Measurements from ENCODE around the gene RORC. TPM values are rescaled to one million over a fixed set of nuclear protein-coding genes. Genes with fewer than 3 reads are reported as not detected.

Gene RORC
- total and polyA plus RNA-seq, 2 donors (not counting 1 experiment from before 2014, with no cell fraction given) = 0.17 TPM; not detected in 1

- Histone ChIP-seq H3K27ac (ENCODE audit: insufficient read depth, low read length) (no peak overlapping the region), H3K4me2 (ENCODE audit: extremely low read depth, insufficient read depth, low read length) (no peak overlapping the region), H4K20me1 (ENCODE audit: control insufficient read depth, extremely low read depth, insufficient read depth, low read length) (no peaks in the 10 kb centered on the region), H3K79me2 (ENCODE audit: control insufficient read depth, insufficient read depth, low read length) (no peaks in the 10 kb centered on the region), H3K36me3 (ENCODE audit: control insufficient read depth, insufficient read depth, low read length) (no peaks in the 10 kb centered on the region), H2AFZ (ENCODE audit: low read length) (no peak overlapping the region), H3K9me3 (ENCODE audit: control insufficient read depth, insufficient read depth, low read depth, low read length) (no peaks in the 10 kb centered on the region), H3K4me3 (replicated peaks in 1 of 4; ENCODE audit: control extremely low read depth in 1 of 4, insufficient read depth in 1 of 4, low read depth in 3 of 4, low read length in 4 of 4) (no peak overlapping the region), H3K4me1 (ENCODE audit: control insufficient read depth, extremely low read depth, insufficient read depth, low read length) (no peaks in the 10 kb centered on the region), H3K9ac (ENCODE audit: insufficient read depth, low read length) (no peak overlapping the region), H3K27me3 (ENCODE audit: control insufficient read depth, insufficient read depth, low read length) (peaks cover 35% of the 10 kb centered on the region)
- peak; percentile 29 for TF ChIP-seq EZH2 (IDR thresholded peaks at IDR 0.05; ENCODE audit: low read length, missing control alignments)
- no peak for TF ChIP-seq CTCF (conservative IDR thresholded peaks at IDR 0.05 in 1 of 2, IDR thresholded peaks at IDR 0.05 in 1 of 2; ENCODE audit: low read depth in 1 of 2, low read length in 2 of 2)
- no peak for DNase-seq (ENCODE audit: low read depth in 2 of 2)
Observed at GRCh38 chr1:151851886-151852285, 20.3 kb upstream of the RORC start.

- no peak overlapping the region for H3K27ac ChIP-seq (ENCODE audit: insufficient read depth, low read length)
- TF ChIP-seq CTCF (conservative IDR thresholded peaks at IDR 0.05 in 1 of 2, IDR thresholded peaks at IDR 0.05 in 1 of 2; ENCODE audit: low read depth in 1 of 2, low read length in 2 of 2) (no peak), EZH2 (IDR thresholded peaks at IDR 0.05; ENCODE audit: low read length, missing control alignments) (no peak)
- no peaks in the 10 kb centered on the region for H4K20me1 ChIP-seq (ENCODE audit: control insufficient read depth, extremely low read depth, insufficient read depth, low read length)
- no peak overlapping the region for H3K9ac ChIP-seq (ENCODE audit: insufficient read depth, low read length)
- H2AFZ ChIP-seq (ENCODE audit: low read length) = no peak overlapping the region
- no peak for DNase-seq (ENCODE audit: low read depth in 2 of 2)
- H3K9me3 ChIP-seq (ENCODE audit: control insufficient read depth, insufficient read depth, low read depth, low read length) = no peaks in the 10 kb centered on the region
- H3K79me2 ChIP-seq (ENCODE audit: control insufficient read depth, insufficient read depth, low read length) = no peaks in the 10 kb centered on the region
- no peaks in the 10 kb centered on the region for H3K4me1 ChIP-seq (ENCODE audit: control insufficient read depth, extremely low read depth, insufficient read depth, low read length)
- H3K4me2 ChIP-seq (ENCODE audit: extremely low read depth, insufficient read depth, low read length) = no peak overlapping the region
- H3K27me3 ChIP-seq (ENCODE audit: control insufficient read depth, insufficient read depth, low read length) = peaks cover 35% of the 10 kb centered on the region
- H3K4me3 ChIP-seq (replicated peaks in 1 of 4; ENCODE audit: control extremely low read depth in 1 of 4, insufficient read depth in 1 of 4, low read depth in 3 of 4, low read length in 4 of 4) = no peak overlapping the region
- no peaks in the 10 kb centered on the region for H3K36me3 ChIP-seq (ENCODE audit: control insufficient read depth, insufficient read depth, low read length)
Observed at GRCh38 chr1:151849871-151850270, 18.3 kb upstream of the RORC start.

- H3K27me3 ChIP-seq (ENCODE audit: control insufficient read depth, insufficient read depth, low read length) = peaks cover 38% of the 10 kb centered on the region
- TF ChIP-seq CTCF (conservative IDR thresholded peaks at IDR 0.05 in 1 of 2, IDR thresholded peaks at IDR 0.05 in 1 of 2; ENCODE audit: low read depth in 1 of 2, low read length in 2 of 2) = no peak
- no peak for TF ChIP-seq EZH2 (IDR thresholded peaks at IDR 0.05; ENCODE audit: low read length, missing control alignments)
- DNase-seq (ENCODE audit: low read depth in 2 of 2) = no peak
- H3K4me3 ChIP-seq (replicated peaks in 1 of 4; ENCODE audit: control extremely low read depth in 1 of 4, insufficient read depth in 1 of 4, low read depth in 3 of 4, low read length in 4 of 4) = no peak overlapping the region
- no peaks in the 10 kb centered on the region for H3K36me3 ChIP-seq (ENCODE audit: control insufficient read depth, insufficient read depth, low read length)
- no peaks in the 10 kb centered on the region for H4K20me1 ChIP-seq (ENCODE audit: control insufficient read depth, extremely low read depth, insufficient read depth, low read length)
- no peak overlapping the region for H3K27ac ChIP-seq (ENCODE audit: insufficient read depth, low read length)
- H2AFZ ChIP-seq (ENCODE audit: low read length) = no peak overlapping the region
- H3K9me3 ChIP-seq (ENCODE audit: control insufficient read depth, insufficient read depth, low read depth, low read length) = no peaks in the 10 kb centered on the region
- no peak overlapping the region for H3K4me2 ChIP-seq (ENCODE audit: extremely low read depth, insufficient read depth, low read length)
- no peaks in the 10 kb centered on the region for H3K4me1 ChIP-seq (ENCODE audit: control insufficient read depth, extremely low read depth, insufficient read depth, low read length)
- no peaks in the 10 kb centered on the region for H3K79me2 ChIP-seq (ENCODE audit: control insufficient read depth, insufficient read depth, low read length)
- no peak overlapping the region for H3K9ac ChIP-seq (ENCODE audit: insufficient read depth, low read length)
Observed at GRCh38 chr1:151849126-151849525, 17.5 kb upstream of the RORC start.

Measured in fibroblast of lung (primary cell).